Ramos (cell line): Measurements from ENCODE around the gene RHNO1.

Source experiments
- in situ Hi-C: fragments of 300-500 bp; cut with MboI; formaldehyde crosslinking; loops from one replicate; pipeline ENCODE4 v1.14.3; 2022; ENCODE audit warnings: low sequenced_read_pairs; ENCODE audit not compliant: unreplicated experiment

Gene RHNO1

GRCh38 chr12:2895511-2895910, 18.5 kb downstream of the RHNO1 start:
- in situ Hi-C loops: no loop called here

- in situ Hi-C loops: no loop called here
Measured at GRCh38 chr12:2897418-2897817, 20.4 kb downstream of the RHNO1 start.

GRCh38 chr12:2900642-2901041, 23.6 kb downstream of the RHNO1 start:
- in situ Hi-C loops: no loop called here

GRCh38 chr12:2902272-2902880, 25.4 kb downstream of the RHNO1 start:
- in situ Hi-C loops: no loop called here

GRCh38 chr12:2904260-2904659, 27.2 kb downstream of the RHNO1 start:
- in situ Hi-C loops: no loop called here

GRCh38 chr12:2912216-2912575, 35.2 kb downstream of the RHNO1 start:
- in situ Hi-C loops: no loop called here

- in situ Hi-C loops: no loop called here
Measured at GRCh38 chr12:2919249-2919648, 42.2 kb downstream of the RHNO1 start.

GRCh38 chr12:2922329-2922728, 45.3 kb downstream of the RHNO1 start:
- in situ Hi-C loops: no loop called here

- in situ Hi-C loops: no loop called here
Measured at GRCh38 chr12:2923057-2923456, 46.0 kb downstream of the RHNO1 start.

GRCh38 chr12:2924019-2924418, 47.0 kb downstream of the RHNO1 start:
- in situ Hi-C loops: no loop called here

GRCh38 chr12:2925322-2925995, 48.4 kb downstream of the RHNO1 start:
- in situ Hi-C loops: no loop called here

- in situ Hi-C loops: no loop called here
Measured at GRCh38 chr12:2930865-2931264, 53.8 kb downstream of the RHNO1 start.

GRCh38 chr12:2933586-2933985, 56.6 kb downstream of the RHNO1 start:
- in situ Hi-C loops: no loop called here

GRCh38 chr12:2934371-2934770, 57.3 kb downstream of the RHNO1 start:
- in situ Hi-C loops: no loop called here

GRCh38 chr12:2936301-2936700, 59.3 kb downstream of the RHNO1 start:
- in situ Hi-C loops: no loop called here

GRCh38 chr12:2937500-2937899, 60.5 kb downstream of the RHNO1 start:
- in situ Hi-C loops: no loop called here
